NCI-H510A (cell line): ENCODE measurements around the gene SLC2A3.
"Not testable (repeated sequence)": the region's sequence is repeated elsewhere in the genome, so short reads cannot be mapped to it uniquely, and the experiment has no call there.

Source experiments
- DNase-seq: peaks from one replicate; lab custom pipeline; 2025; lab: John Stamatoyannopoulos, UW

SLC2A3 gene

DNA sequence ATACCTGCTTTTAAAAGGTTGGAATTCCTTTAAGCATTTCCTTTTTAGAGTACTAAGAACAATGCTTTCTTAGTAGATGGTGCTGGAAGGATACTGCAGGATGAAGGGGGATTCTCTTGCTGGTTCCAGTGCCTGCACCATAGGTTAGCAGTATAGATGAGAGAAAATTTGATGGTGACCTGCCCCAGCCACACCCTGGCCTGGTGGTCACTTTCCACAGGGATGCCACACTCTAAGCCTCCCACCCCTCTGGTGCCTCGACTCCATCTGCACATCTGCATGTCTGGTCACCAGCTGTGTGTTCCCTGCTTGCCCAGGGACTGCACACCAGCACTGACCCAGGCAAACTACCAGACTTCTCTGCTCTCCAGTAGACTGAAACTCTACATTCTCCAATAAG lies 19.1 kb downstream of the SLC2A3 start:
- DNase-seq: no peak

DNA sequence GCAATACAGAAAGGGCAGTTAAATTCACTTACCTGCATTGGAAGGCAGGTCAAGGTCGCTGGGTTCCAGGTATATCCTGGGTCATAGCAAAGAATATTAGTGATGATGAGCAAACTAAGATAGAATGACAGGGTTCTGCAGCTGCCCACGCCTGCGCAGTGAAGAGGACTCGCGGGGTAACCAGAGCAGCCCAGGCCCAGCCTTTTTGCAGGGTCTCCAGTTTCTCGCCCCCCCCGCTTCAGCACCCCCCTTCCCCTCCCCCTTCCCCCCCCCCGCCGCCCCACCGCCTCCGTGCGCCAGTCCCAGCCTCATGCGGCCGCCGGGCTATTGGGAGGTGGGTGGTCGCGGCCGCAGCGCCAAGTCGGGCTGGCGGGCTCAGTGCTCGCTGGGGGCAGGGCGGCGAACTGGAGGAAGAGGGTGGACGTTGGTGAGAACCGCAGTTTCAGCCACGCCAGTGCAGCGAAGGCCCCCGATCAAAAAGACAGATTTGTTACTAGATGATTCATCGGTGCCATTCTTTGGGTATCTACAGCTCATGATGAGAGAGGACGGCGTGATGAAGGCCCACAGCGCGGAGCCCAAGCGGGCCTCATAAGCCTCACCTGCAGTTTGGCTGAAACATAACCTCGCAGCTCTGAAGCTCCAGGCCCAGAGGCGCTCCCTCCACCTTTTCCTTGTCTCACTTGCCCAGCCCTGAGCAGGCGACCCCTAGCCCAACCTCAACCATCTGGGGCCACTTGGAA lies 20.2 kb downstream of the SLC2A3 start:
- DNase-seq: no peak

DNA sequence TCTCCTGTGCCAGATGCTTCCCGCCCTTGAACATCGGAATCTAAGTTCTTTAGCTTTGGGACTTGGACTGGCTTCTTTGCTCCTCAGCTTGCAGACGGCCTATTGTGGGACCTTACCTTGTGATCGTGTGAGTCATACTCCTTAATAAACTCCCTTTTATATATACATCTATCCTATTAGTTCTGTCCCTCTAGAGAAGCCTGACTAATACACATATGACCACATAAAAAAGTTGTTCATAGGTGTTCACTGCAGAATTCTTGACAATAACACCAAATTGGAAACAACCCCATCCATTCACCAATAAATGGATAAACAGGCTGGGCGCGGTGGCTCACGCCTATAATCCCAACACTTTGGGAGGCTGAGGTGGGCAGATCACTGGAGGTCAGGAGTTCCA lies 25.9 kb downstream of the SLC2A3 start:
- DNase-seq: not testable (repeated sequence)

DNA sequence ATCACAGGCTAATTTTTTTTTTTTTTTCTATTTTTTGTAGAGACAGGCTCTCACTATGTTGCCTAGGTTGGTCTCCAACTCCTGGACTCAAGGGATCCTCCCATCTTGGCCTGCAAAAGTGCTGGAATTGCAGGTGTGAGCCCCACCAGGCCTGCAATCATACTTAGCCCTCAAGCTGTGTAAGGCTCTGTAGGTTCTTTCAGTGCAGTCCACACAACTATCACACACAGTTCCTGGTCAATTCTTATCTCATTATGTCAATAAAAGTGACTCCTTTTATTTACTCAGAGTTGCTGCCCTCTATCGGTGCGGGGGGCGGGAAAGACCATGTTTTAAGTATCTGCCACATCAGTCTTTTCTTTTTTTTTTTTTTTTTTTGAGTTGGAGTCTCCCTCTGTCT lies 29.0 kb downstream of the SLC2A3 start:
- no peak for DNase-seq

DNA sequence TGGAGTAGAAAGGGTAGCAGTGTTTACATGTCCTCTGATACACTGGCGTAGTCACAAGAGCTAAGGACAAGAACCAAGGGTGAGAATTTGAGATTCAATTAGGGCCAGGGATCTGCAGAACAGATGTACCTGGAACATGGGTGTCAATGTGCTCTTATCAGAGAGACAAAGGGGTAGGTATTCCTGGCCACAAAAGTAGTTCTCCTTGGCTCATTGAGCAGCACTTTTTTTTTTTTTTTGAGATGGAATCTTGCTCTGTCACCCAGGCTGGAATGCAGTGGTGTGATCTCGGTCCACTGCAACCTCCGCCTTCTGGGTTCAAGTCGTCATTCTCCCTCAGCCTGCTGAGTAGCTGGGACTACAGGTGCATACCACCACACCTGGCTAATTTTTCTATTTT lies 29.7 kb downstream of the SLC2A3 start:
- not testable (repeated sequence) for DNase-seq

DNA sequence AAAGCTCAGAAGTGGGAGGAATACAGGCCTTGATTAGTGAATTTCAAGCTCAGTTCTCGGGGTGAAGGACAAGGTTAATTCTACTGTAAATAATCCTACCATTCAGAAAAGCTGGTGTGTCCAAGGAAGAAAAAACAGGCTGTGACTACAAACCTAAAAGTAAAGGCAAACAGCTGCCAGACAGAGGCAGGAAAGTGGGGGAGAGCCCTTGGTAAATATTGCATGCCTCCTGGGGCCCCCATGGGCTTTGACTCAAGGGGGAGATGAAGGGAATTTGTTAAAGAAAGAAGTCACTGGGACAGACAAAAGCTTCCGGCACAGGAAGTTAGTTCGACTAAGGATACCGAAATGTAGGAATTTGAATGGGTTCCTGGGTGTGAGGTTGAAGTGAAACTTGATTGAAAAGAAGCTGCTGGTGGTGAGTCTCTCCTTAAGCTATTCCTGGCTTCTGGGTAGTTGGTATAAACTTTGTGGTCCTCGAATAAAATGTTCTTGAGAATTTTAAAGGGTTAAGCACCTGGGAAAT lies 30.3 kb downstream of the SLC2A3 start:
- DNase-seq: not testable (repeated sequence)

DNA sequence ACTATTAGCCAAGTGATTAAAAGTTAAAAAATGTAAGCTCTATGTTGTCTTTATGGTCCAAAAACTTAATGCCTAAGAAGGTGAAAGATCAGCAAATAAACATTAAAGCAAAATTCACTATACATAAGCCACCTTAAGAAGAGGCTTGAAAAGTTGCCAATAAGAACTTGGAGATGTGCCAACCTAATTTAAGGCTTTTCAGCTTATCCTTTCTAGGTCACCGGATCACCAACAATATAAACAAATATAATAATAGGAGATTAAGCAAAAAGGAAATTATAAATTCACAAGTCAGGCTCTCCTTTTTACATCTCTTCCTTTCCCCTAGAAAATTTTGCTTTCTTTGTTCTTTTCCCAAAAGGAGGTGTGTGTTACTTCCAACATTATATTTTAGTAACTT lies 30.9 kb downstream of the SLC2A3 start:
- no peak for DNase-seq

DNA sequence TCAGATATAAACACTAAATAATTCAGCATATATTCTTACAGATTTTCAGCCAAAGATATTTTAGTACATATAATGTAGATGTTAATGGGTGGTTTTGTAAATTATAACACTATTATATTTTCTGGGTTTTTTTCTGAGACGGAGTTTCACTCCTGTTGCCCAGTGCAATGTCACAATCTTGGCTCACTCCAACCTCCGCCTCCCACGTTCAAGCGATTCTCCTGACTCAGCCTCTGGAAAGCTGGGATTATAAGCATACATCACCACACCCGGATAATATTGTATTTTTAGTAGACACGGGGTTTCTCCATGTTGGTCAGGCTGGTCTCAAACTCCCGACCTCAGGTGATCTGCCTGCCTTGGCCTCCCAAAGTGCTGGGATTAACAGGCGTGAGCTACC lies 33.6 kb downstream of the SLC2A3 start:
- not testable (repeated sequence) for DNase-seq

DNA sequence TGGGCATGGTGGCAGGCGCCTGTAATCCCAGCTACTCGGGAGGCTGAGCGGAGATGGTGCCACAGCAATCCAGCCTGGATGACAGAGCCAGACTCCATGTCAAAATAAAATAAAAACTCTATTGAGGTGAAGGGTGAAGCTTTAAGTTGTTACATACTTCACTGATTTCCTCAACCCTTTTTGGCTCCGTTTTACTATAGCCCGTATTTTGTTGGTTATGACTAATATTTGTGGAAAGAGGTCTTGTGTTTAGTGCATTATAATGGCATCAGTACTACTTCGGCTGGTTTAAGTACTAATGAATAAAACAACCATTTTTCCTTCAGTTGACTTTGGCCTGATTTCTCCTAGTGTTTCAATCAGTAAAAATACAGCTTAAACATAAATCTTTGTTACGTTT lies 36.2 kb downstream of the SLC2A3 start:
- DNase-seq: no peak

DNA sequence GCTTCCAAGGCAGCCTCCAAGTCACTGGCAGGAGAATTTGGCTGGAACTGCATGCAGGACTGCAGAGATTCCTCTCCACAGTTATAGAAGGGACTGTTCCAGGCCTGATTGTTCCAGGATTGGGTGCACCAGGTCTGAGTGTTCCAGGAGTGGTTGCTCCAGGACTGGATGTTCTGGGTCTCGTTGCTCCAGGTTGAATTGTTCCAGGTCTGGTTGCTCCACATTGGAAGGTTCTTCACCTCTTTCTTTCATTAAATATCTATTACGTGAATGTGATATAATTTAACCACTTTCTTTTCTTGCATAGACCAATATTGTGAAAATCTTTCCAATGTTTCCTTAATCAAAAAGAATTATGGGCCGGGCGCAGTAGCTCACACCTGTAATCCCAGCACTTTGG lies 39.3 kb downstream of the SLC2A3 start:
- not testable (repeated sequence) for DNase-seq

DNA sequence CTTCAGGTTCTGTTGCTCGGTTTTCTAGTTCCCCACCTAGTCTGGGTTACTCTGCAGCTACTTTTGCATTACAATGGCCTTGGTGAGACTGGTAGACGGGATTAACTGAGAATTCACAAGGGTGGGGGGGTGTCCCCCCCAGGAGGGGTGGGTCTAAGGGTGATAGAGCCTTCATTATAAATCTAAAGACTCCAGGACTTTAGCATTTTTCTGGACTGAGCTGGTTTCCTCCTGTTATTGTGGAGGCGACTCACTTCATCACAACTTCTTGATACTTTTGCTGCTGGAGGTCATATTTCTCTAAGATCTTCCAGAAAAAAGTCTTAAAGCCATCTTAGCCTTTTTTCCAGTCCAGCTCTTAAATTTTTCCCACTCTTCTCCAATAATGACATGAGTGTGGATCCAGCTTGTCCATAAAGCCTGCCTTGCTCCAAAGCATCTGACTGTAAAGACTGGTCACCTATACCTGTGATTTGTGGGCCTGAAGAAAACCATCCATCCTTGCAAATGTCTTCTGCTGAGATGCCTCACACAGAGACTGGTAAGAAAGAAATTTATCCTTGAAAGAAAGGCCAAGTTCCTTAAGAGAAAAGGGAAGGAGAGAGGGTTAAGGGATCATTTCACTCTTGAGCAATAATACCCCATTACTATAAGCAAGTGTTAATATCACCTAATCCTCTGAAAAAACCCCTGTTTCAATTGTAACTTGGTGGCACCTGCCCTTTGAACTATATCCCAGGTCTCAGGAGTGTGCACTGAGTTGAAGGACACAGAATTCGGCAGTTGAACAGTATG lies 43.6 kb downstream of the SLC2A3 start:
- no peak for DNase-seq

DNA sequence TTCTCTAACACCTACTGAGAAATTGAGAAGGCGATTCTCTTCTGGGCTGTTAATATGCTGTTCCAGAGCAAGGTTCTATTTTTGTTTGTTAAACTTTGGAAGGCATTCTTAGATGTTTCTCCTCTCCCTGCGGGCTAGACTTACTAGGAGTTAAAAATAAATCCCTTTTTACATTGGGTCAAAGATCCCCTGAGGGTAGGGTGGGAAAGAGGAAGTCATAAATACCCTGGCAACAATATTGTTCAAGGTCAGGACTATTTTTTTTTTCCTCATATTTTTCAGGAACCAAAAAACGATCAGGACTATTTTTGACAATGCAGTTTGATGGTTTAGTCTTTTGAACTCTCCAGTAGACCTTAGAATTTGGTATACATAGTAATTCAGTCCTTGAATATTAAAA lies 51.3 kb downstream of the SLC2A3 start:
- no peak for DNase-seq

DNA sequence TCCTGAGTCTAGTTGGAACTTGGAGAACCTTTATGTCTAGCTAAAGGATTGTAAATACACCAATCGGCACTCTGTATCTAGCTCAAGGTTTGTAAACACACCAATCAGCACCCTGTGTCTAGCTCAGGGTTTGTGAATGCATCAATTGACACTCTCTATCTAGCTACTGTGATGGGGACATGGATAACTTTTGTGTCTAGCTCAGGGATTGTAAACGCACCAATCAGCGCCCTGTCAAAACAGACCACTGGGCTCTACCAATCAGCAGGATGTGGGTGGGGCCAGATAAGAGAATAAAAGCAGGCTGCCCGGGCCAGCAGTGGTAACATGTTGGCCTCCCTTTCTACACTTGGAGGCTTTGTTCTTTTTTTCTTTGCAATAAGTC lies 54.3 kb downstream of the SLC2A3 start:
- not testable (repeated sequence) for DNase-seq

DNA sequence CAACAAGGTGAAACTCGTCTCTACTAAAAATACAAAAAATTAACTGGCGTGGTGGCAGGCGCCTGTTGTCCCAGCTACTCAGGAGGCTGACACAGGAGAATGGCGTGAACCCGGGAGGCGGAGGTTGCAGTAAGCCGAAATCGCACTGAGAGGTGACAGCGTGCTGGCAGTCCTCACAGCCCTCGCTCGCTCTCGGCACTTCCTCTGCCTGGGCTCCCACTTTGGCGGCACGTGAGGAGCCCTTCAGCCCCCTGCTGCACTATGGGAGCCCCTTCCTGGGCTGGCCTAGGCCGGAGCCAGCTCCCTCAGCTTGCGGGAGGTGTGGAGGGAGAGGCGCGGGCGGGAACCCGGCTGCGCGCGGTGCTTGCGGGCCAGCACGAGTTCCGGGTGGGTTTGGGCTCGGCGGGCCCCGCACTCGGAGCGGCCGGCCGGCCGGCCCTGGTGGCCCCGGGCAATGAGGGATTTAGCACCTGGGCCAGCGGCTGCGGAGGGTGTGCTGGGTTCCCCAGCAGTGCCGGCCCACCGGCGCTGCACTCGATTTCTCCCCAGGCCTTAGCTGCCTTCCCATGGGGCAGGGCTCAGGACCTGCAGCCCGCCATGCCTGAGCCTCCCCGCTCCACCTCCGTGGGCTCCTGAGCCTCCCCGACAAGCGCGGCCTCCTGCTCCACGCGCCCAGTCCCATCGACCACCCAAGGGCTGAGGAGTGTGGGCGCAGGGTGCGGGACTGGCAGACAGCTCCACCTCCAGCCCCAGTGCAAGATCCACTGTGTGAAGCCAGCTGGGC lies 54.8 kb downstream of the SLC2A3 start:
- DNase-seq: not testable (repeated sequence)

DNA sequence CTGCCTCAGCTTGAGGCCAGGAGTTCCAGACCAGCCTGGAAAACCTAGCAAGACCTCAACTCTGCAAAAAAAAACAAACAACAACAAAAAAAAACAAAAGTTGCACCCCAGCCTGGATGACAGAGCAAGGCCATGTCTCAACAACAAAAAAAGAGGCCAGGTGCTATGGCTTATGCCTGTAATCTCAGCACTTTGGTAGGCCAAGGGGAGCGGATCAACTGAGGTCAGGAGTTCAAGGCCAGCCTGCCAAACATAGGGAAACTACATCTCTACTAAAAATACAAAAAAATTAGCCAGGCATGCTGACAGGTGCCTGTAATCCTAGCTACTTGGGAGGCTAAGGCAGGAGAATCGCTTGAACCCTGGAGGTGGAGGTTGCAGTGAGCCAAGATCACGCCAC lies 56.7 kb downstream of the SLC2A3 start:
- DNase-seq: no peak

DNA sequence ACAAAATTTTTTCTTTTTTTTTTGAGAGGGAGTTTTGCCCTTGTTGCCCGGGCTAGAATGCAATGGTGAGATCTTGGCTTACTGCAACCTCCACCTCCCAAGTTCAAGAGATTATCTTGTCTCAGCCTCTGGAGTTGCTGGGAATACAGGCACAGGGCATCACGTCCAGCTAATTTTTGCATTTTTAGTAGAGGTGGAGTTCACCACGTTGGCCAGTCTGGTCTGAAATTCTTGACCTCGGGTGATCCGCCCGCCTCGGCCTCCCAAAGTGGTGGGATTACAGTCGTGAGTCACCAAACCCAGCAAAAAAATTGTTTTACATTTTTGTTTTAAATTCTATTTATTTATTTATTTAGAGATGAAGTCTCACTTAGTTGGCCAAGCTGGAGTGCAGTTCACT lies 58.6 kb downstream of the SLC2A3 start:
- no peak for DNase-seq

DNA sequence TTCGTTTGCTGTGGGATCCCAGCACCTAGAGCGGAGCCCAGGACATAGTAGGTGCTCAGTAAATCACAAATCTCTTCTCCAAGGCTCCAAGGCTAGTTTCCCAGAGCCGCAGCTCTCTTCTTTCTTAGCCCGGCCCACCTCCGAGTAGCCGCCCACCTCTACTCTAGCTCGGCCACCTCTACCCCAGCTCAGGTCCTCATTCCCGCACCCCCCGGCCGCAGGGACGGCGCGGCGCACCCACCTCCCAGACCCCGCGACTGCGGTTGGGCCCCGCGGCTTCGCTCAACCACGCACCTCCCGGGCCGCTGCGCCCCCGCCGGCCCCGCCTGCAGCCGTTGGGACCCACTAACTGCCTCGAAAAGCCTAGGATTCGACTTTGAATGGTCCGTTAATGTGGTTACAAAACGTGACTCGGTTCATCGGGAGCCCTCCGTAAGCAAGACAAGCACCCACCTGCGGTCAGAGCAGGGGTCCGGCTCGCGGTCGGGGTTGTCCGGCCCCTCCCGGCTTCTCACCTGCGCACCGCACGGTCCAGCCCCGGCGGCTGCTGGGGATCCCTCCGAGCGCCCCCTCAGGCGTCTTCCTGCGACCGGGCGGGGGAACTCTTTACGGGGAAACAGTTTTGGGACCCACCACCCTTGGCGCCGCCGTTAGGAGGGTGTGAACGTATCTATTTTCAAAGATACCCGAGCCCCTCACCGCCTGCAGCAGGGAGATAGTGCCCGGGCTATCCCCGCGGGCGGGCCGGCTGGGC lies 63.2 kb downstream of the SLC2A3 start, which contains the start of gene SLC2A14:
Gene SLC2A14, minus strand, starts transcription at position 350 of the 754 bp plus-strand sequence. CDS start 3,035 bp downstream, outside the sequence.
- DNase-seq: no peak

DNA sequence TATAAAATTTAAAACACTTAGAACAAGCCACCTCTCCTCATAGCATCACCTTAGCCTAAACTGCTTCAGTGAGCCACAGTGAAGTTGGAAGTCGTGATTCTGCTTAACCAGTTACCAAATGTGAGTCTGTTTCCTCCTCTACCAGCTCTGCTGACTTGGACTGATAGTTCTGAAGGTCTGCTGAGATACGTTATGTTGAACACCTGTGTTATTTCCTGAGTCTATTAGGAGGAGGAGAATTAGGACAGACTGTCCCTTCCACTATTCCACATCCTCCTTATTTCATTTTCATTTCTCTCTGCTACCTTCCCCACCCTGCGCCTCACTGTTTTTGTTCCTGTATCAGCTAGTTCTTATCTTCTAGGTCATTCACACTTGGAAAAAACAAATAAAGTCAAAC lies 65.7 kb downstream of the SLC2A3 start:
- no peak for DNase-seq
